ENCODE measurements around the gene USP26. TPM values are rescaled to one million over a fixed set of nuclear protein-coding genes. Genes with fewer than 3 reads are reported as not detected.

USP26 gene
- total and polyA plus RNA-seq, 2 experiments from 2014 or later: not detected

DNA sequence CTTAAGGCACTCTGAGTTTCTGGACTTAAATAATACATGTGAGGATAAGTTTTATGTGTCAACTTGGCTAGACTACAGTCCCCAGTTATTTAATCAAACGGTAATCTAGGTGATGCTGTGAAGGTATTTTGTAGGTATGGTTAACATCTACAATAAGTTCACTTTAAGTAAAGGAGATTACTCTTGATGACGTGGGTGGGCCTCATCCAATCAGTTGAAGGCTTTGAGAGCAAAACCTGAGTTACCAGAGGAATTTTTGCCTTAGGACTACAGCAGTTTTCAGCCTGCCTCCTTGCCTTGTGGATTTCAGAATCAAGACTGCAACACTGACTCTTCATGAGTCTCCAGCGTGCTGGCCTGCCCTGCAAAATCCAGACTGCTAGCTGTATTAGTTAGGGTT, 78.7 kb downstream of the USP26 start (continued):
- TF ChIP-seq, protein P1, sequence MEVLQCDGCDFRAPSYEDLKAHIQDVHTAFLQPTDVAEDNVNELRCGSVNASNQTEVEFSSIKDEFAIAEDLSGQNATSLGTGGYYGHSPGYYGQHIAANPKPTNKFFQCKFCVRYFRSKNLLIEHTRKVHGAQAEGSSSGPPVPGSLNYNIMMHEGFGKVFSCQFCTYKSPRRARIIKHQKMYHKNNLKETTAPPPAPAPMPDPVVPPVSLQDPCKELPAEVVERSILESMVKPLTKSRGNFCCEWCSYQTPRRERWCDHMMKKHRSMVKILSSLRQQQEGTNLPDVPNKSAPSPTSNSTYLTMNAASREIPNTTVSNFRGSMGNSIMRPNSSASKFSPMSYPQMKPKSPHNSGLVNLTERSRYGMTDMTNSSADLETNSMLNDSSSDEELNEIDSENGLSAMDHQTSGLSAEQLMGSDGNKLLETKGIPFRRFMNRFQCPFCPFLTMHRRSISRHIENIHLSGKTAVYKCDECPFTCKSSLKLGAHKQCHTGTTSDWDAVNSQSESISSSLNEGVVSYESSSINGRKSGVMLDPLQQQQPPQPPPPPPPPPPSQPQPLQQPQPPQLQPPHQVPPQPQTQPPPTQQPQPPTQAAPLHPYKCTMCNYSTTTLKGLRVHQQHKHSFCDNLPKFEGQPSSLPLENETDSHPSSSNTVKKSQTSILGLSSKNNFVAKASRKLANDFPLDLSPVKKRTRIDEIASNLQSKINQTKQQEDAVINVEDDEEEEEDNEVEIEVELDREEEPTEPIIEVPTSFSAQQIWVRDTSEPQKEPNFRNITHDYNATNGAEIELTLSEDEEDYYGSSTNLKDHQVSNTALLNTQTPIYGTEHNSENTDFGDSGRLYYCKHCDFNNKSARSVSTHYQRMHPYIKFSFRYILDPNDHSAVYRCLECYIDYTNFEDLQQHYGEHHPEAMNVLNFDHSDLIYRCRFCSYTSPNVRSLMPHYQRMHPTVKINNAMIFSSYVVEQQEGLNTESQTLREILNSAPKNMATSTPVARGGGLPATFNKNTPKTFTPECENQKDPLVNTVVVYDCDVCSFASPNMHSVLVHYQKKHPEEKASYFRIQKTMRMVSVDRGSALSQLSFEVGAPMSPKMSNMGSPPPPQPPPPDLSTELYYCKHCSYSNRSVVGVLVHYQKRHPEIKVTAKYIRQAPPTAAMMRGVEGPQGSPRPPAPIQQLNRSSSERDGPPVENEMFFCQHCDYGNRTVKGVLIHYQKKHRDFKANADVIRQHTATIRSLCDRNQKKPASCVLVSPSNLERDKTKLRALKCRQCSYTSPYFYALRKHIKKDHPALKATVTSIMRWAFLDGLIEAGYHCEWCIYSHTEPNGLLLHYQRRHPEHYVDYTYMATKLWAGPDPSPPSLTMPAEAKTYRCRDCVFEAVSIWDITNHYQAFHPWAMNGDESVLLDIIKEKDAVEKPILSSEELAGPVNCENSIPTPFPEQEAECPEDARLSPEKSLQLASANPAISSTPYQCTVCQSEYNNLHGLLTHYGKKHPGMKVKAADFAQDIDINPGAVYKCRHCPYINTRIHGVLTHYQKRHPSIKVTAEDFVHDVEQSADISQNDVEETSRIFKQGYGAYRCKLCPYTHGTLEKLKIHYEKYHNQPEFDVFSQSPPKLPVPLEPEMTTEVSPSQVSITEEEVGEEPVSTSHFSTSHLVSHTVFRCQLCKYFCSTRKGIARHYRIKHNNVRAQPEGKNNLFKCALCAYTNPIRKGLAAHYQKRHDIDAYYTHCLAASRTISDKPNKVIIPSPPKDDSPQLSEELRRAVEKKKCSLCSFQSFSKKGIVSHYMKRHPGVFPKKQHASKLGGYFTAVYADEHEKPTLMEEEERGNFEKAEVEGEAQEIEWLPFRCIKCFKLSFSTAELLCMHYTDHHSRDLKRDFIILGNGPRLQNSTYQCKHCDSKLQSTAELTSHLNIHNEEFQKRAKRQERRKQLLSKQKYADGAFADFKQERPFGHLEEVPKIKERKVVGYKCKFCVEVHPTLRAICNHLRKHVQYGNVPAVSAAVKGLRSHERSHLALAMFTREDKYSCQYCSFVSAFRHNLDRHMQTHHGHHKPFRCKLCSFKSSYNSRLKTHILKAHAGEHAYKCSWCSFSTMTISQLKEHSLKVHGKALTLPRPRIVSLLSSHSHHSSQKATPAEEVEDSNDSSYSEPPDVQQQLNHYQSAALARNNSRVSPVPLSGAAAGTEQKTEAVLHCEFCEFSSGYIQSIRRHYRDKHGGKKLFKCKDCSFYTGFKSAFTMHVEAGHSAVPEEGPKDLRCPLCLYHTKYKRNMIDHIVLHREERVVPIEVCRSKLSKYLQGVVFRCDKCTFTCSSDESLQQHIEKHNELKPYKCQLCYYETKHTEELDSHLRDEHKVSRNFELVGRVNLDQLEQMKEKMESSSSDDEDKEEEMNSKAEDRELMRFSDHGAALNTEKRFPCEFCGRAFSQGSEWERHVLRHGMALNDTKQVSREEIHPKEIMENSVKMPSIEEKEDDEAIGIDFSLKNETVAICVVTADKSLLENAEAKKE (CRISPR knock-in tag; IDR thresholded peaks at IDR 0.05): no peak
- TF ChIP-seq, protein P2, sequence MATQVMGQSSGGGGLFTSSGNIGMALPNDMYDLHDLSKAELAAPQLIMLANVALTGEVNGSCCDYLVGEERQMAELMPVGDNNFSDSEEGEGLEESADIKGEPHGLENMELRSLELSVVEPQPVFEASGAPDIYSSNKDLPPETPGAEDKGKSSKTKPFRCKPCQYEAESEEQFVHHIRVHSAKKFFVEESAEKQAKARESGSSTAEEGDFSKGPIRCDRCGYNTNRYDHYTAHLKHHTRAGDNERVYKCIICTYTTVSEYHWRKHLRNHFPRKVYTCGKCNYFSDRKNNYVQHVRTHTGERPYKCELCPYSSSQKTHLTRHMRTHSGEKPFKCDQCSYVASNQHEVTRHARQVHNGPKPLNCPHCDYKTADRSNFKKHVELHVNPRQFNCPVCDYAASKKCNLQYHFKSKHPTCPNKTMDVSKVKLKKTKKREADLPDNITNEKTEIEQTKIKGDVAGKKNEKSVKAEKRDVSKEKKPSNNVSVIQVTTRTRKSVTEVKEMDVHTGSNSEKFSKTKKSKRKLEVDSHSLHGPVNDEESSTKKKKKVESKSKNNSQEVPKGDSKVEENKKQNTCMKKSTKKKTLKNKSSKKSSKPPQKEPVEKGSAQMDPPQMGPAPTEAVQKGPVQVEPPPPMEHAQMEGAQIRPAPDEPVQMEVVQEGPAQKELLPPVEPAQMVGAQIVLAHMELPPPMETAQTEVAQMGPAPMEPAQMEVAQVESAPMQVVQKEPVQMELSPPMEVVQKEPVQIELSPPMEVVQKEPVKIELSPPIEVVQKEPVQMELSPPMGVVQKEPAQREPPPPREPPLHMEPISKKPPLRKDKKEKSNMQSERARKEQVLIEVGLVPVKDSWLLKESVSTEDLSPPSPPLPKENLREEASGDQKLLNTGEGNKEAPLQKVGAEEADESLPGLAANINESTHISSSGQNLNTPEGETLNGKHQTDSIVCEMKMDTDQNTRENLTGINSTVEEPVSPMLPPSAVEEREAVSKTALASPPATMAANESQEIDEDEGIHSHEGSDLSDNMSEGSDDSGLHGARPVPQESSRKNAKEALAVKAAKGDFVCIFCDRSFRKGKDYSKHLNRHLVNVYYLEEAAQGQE (IDR thresholded peaks at IDR 0.05; ENCODE audit: unreplicated experiment): no peak
- TF ChIP-seq EZH2 (IDR thresholded peaks at IDR 0.05; ENCODE audit: low read depth, unreplicated experiment): no peak

DNA sequence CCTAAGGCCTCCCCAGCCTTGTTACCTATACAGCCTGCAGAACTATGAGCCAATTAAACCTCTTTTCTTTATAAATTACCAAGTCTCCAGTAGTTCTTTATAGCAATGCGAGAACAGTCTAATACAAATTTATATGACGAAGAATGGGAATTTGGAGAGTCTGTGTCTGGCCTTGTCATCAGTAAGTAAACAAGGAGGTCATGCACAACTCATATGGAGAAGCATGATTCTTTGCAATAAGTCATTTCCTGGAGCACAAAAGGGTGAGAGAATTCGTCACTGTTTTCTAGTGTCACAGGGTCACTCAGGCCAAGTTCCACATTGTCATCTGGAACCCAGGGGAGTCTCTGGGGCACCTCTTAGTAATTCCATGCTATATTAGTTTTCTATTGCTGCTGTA, 89.5 kb downstream of the USP26 start:
- ATAC-seq (no peak), DNase-seq (ENCODE audit: low spot score) (no peak)
- Mint-ChIP-seq H3K4me1 (no peaks in the 10 kb centered on the region), H3K27me3 (ENCODE audit: insufficient read depth, low read depth, poor library complexity) (no peaks in the 10 kb centered on the region), H3K36me3 (ENCODE audit: low read depth) (peaks cover 3% of the 10 kb centered on the region; the same call in 1 of the 3 replicates), H3K9me3 (peaks cover 20% of the 10 kb centered on the region), H3K4me3 (no peak overlapping the region), H3K27ac (no peak overlapping the region)
- Histone ChIP-seq H2AFZ (no peak overlapping the region), H3K4me3 (no peak overlapping the region), H3F3A (replicated peaks; ENCODE audit: low read depth) (no peaks in the 10 kb centered on the region), H3K4me2 (no peak overlapping the region), H4K20me1 (replicated peaks; ENCODE audit: insufficient read depth) (no peaks in the 10 kb centered on the region), H3K79me2 (replicated peaks; ENCODE audit: insufficient read depth) (no peaks in the 10 kb centered on the region), H3K4me1 (ENCODE audit: insufficient read depth) (no peaks in the 10 kb centered on the region), H3K9me2 (ENCODE audit: insufficient read depth) (no peaks in the 10 kb centered on the region), H3K27ac (ENCODE audit: low read depth) (no peak overlapping the region), H3K27me3 (ENCODE audit: insufficient read depth) (no peaks in the 10 kb centered on the region), H3K36me3 (ENCODE audit: insufficient read depth) (no peaks in the 10 kb centered on the region)
- TF ChIP-seq POLR2AphosphoS5 (IDR thresholded peaks at IDR 0.05; ENCODE audit: low read depth) (no peak), EZH2 (IDR thresholded peaks at IDR 0.05; ENCODE audit: low read depth, unreplicated experiment) (no peak), EZH2phosphoT487 (IDR thresholded peaks at IDR 0.05; ENCODE audit: unreplicated experiment) (no peak), ZNF331 (CRISPR knock-in tag; IDR thresholded peaks at IDR 0.05; ENCODE audit: low read depth) (no peak)
- TF ChIP-seq, protein P3, sequence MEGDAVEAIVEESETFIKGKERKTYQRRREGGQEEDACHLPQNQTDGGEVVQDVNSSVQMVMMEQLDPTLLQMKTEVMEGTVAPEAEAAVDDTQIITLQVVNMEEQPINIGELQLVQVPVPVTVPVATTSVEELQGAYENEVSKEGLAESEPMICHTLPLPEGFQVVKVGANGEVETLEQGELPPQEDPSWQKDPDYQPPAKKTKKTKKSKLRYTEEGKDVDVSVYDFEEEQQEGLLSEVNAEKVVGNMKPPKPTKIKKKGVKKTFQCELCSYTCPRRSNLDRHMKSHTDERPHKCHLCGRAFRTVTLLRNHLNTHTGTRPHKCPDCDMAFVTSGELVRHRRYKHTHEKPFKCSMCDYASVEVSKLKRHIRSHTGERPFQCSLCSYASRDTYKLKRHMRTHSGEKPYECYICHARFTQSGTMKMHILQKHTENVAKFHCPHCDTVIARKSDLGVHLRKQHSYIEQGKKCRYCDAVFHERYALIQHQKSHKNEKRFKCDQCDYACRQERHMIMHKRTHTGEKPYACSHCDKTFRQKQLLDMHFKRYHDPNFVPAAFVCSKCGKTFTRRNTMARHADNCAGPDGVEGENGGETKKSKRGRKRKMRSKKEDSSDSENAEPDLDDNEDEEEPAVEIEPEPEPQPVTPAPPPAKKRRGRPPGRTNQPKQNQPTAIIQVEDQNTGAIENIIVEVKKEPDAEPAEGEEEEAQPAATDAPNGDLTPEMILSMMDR (conservative IDR thresholded peaks at IDR 0.05; ENCODE audit: low read depth in 2 of 2): no peak
- TF ChIP-seq, protein P2 (IDR thresholded peaks at IDR 0.05; ENCODE audit: unreplicated experiment): no peak
- TF ChIP-seq, protein P4, sequence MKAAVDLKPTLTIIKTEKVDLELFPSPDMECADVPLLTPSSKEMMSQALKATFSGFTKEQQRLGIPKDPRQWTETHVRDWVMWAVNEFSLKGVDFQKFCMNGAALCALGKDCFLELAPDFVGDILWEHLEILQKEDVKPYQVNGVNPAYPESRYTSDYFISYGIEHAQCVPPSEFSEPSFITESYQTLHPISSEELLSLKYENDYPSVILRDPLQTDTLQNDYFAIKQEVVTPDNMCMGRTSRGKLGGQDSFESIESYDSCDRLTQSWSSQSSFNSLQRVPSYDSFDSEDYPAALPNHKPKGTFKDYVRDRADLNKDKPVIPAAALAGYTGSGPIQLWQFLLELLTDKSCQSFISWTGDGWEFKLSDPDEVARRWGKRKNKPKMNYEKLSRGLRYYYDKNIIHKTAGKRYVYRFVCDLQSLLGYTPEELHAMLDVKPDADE (IDR thresholded peaks at IDR 0.05): no peak

All from GM23338 (cell line).